HG02970 (cell line): ENCODE measurements around the gene PLA2G4C.

Experiments used
- ATAC-seq: cut with Tn5 transposase; IDR thresholded peaks from one replicate; pipeline ENCODE4 v1.9.1; 2021; ENCODE audit warnings: mild to moderate bottlenecking, moderate library complexity, moderate number of reproducible peaks; ENCODE audit not compliant: unreplicated experiment, low FRiP score

The PLA2G4C gene

DNA sequence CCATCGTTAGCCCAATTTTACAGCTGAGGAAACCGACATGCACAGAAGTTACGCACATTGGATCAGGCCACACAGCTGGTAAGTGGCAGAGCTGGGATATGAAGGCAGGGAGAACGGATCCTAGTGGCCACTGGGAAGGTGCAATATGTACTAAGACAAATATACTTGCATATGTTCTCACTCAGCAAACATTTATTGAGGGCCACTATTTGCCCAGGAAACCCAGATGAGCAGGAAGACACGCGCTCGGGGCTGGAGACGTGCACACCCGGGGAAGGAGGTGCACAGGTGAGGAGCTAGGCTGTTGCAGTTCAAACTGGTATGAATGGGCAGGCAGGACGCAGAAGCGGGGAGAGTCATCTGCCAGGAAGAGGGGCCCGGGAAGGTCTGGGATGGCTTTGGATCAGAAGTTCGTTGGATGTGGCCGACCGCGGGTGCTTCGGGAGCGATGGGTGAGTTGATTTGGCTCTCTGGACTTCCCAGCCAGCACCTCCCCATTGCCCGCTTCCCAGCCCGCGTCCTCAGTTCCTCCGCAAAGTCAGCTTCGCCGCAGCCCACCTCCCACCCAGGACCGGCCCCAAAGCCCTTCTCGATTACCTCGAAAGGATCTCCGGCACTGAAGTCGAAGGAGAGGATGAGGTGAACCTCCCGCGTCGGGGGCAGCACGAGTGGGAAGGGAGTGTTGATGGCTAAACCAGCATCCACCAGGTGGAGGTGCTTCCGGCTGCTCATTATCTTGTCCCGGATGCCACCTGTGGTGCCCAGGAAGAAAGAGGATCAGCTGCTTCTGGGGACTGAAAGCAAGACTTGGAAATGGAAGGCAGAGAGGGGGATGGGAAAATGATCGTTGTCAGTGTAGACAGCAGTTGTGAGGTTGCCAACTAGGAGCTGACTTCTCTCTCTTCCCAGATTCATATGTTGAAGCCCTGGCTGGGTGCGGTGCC lies 48.9 kb downstream of the PLA2G4C start:
- ATAC-seq = no peak

DNA sequence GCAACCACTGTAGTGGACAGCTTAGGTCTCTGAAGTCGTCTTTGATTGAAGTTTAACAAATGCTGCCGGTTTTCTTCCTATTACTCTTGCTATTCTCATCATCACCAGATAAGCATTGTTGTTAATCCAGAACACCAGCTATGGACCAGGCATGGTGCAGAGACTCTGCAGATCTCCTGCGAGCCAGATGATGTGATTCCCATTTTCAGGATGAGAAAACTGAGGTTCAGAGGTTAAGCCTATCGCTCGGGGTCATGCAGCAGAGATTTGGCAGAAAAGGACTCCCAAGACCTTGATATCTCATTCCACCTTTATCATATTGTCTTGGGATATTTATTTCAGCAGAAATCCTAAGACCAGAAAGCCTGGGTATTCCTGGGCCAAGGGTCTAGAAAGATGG lies 50.2 kb downstream of the PLA2G4C start:
- ATAC-seq = no peak

DNA sequence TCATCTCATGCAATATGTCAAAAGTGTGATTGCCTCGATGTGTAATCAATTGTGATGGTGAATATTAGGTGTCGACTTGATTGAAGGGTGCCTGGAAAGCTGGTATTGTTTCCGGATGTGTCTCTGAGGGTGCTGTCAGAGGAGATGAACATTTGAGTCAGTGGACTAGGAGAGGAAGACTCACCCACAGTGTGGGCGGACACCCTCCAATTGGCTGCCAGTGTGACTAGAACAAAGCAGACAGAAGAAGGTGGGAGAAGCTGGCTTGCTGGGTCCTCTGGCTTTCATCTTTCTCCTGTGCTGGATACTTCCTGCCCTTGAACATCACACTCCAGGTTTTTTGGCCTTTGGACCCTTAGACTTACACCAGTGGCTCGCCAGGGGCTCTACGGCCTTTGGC lies 51.3 kb downstream of the PLA2G4C start:
- no peak for ATAC-seq

DNA sequence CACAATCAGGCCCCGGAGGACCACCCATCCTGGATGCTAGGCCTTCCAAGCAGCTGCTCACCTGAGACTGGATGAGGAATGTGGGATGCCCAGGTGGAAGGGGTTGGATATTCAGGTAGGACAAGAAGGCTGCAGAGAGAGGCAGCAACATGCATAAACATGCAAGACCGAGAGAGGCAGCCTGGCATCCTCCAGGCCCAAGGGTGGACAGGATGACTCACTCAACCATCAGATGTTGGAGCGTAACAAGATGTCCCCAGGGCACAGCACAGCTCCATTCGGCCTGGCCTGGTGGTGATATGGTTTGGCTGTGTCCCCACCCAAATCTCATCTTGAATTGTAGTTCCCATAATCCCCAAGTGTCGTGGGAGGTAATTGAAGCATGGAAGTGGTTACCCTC lies 56.8 kb downstream of the PLA2G4C start:
- ATAC-seq = no peak

DNA sequence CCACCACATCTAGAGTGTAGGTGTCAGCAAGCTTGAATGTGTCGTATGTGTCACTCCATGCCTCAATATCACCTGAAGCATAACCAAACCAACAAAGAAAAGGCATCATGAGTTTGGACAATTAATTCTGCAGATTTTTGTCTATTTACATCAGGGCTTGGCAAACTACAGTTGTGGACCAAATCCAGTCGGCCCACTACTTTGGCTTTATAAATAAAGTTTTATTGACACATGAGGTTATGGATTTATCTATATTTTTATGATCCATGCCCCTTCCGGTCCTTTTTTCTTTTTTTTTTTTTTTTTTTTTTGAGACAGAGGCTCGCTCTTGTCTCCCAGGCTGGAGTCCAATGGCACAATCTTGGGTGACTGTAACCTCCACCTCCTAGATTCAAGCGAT lies 57.5 kb downstream of the PLA2G4C start:
- no peak for ATAC-seq

DNA sequence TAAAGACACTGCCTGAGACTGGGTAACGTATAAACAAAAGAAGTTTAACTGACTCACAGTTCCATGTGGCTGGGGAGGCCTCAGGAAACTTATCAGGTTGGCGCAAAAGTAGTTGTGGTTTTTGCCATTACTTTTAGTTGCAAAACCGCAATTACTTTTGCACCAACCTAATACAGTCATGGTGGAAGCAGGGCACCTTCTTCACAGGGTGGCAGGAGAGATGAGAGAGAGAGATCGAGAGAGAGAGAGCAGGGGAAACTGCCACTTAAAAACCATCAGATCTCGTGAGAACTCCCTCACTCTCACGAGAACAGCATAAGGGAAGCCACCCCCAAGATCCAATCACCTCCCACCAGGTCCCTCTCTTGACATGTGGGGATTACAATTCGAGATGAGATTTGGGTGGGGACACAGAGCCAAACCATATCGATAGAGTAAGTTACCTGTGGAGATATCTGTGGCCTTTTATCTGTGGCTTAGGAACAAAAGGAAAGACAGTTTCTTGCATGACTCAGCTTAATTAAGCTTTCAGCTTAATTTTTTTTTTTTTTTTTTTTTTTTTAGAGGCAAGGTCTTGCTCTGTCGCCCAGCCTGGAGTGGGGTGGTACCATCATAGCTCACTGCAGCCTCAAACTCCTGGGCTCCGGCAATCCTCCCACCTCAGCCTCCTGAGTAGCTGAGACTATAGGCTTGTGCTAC lies 59.1 kb downstream of the PLA2G4C start:
- no peak for ATAC-seq

DNA sequence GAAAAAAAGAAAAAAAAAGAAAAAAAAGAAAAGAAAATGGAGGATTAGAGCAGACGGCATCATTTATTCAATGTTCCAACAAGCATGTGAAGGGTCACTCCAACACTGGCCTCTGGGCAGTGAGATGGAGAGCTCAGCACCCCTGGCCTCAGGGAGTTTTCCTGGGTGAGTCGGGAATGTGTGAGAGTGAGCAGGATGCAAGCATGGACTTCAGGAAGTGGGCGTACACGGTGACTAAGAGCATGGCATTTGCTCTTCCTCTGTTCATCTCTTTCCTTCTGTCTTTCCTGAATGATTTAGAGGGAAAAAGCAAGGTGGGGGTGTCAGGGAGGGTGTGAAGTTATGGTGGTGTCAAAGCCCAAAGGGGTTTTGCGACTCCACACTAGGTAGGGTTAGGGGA lies 66.1 kb downstream of the PLA2G4C start:
- no peak for ATAC-seq

DNA sequence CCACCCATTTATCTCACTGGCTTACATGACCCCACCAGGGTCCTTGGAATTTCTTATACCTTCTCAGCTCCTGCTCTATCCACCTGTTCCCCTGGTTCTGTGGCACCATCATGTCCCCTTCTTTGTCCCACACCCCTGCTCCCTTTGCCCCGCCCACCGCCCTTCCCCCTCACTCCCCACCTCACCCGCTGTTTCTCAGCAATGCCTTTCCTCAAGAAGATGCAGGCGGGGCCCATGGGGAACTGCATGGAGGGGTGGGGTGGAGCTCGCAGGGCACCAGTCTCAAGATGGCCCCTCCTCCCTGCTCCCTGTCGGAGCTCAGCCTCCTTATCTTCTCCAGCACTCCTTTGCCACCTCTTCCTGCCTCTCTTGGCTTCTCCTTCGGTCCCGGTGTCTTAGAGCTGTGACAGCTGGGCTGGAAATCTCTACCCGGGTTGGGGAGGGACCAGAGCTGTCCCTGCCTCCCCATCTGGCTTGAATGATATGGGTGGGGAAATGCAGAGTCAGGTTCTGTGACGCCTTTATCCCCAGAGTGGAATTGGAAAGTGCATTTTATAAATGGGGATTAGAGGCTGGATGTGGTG lies 66.8 kb downstream of the PLA2G4C start, which contains the start of gene CABP5:
Gene CABP5, minus strand, starts transcription at position 405 of the 584 bp plus-strand sequence. Its CDS starts 157 bp downstream, at position 248.
- ATAC-seq = no peak

DNA sequence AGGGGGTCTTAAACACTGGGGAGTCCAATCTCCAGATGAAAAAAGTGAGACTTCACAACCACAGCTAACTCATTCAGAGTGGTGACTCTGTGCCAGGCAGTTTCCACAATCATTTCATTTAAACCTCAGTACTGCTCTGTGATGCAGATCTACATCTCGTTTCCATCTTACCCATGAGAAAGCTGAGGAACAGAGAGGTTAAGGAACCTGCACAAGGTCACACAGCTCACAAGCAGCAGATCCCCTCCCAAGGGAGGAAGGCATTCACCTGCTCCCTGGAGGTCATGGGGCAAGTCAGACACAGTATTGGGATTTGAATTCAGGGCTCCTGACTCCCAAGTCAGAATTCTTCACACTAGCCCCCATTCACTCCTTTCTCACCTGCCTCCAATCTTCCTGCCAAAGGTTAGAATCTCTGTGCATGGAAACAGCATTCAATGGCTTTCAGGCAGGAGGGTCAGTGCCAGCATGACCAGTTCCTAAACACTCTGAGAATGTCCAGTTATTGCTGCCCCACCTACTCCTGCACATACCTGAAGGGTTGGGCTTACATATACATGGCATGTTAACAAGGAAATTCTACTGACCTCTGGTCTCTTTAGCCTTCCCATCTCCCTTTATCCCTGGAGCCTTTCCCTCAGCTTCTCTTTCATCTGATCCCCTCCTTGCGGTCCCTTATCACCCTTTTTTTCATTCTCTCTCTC lies 68.6 kb downstream of the PLA2G4C start:
- ATAC-seq = no peak

DNA sequence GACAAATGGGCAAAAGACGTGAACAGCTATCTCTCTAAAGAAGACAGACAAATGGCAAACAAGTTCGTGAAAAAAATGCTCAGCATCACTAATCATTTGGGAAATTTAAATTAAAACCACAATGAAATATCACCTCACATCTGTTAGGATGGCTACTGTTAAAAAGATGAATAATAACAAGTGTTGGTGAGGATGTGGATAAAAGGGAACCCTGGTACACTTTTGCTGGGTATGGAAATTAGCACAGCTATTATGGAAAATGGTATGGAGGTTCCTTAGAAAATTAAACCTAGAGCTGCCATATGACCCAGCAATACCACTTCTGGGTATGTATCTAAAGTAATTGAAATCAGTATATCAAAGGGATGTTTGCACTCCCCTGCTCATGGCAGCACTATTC lies 73.9 kb downstream of the PLA2G4C start:
- no peak for ATAC-seq

DNA sequence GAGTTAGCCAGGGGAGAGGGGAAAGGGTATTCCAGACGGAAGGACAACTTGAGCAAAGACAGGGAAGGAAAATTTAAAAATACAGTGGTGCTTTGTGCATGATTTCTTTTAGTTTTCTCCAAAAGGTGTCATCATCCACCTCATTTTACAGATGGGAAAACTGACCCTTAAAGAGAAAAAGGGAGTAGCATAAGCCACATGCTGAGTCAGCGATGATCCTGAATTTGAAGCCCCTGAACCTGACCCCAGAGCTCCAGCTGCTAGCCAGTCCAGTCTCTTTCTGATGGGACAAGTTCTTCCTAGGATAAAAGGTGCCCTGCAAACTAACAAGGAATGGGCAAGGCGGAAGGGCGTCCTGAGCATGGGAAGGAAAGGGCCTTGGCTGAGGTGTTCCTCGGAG lies 77.0 kb downstream of the PLA2G4C start:
- ATAC-seq = no peak

DNA sequence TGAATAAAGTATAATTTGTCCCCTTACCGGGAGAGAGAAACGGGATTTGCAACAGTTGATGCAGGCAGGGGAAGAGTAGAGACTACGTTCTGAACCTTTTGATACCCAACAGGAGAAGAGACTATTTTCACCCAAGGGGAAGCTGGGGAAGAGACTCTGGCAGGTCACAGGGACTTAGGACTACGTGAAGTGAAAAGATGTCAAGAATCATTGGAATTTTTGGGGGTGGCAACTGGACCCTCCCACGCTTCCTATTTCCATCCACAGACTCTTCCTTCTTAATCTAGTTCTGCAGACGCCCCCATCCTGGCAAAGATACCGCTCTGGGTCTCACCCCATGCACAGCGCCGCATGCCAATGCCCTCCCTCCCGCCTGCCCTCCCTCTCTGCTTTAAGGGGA lies 80.5 kb downstream of the PLA2G4C start:
- ATAC-seq = no peak

DNA sequence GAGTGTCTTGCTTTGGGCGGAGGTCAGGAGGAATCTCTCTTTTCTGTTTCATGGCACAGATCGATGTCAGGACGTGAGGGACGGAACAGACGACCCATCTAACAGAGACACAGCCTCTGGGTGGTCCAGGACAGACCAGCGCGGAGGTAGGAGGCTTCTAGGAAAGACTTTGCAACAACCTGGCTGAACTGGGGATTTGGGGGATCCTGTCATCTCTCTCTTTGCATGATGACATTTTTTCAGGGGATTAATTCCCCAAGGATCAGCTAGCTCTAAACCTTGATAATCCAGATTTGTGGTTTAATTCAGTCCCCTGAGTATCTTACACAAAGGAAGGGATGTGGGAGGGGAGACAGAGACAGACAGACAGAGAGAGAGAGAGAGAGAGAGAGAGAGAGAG lies 81.2 kb downstream of the PLA2G4C start:
- ATAC-seq = no peak

DNA sequence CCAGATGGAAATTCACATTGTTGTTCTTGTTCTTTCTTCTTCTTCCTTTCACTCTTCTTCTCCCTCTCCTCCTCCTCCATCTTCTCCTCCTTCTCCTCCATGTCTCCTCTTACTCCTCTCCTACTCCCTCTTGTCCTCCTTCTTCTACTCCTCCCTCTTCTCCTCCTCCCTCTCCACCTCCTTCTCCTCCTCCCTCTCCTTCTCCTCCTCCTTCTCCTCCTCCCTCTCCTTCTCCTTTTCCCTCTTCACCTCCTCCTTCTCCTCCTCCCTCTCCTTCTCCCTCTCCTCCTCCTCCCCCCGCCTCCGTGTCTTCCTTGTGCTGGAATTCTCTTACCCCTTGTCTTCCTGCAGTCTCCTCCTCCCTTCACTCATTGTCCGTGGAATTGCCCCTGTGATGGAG lies 85.1 kb downstream of the PLA2G4C start:
- no peak for ATAC-seq

DNA sequence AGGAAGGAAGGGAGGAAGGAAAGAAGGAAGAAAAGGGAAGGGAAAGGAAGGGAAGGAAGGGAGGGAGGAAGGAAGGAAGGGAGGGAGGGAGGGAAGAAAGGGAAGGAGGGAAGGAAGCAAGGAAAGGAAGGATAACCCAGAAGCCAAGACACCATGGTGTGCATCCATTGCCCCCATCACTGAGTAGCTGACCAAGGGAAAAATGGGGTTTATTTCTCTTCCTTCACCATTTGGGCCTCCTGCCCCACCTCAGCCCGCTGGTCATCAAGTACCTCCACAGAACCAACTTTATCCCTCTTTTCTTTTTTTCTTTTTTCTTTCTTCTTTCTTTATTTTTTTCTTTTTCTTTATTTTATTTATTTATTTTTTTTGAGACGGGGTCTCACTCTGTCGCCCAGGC lies 87.1 kb downstream of the PLA2G4C start:
- ATAC-seq = no peak

DNA sequence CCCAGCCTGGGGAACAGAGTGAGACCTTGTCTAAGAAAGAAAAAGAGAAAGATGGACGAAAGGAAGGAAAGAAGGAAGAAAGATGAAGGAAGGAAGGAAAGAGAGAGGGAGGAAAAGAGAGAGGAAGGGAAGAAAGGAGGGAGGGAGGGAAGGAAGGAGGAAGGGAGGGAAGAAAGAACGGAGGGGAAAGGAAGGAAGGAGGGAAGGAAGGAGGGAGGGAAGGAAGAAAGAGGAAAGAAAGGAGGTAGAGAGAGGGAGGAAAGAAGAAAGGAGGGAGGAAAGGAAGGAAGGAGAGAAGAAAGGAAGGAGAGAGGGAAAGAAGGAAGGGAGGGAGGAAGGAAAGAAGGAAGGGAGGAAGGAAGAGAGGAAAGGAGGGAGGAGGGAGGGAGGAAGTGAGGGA lies 87.6 kb downstream of the PLA2G4C start:
- no peak for ATAC-seq

DNA sequence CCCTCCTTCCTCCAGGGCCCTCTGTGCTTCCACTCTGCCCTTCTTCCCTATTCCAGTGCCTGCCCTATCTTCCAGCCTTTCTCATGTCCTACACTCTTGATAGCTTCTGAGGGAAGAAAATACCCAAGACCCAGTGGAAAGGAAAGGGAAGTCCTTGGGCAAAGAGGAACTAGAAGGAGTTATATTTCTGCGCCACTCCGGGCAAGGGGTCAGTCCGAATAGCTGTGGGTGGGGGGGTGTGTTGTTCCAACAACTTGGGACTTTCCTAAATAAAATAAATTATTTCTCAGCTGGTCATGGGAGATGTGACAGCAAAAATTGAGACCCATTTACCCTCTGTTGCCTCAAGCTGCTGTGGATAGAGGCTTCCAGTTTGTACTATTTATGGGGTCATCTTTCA lies 89.9 kb downstream of the PLA2G4C start:
- no peak for ATAC-seq

DNA sequence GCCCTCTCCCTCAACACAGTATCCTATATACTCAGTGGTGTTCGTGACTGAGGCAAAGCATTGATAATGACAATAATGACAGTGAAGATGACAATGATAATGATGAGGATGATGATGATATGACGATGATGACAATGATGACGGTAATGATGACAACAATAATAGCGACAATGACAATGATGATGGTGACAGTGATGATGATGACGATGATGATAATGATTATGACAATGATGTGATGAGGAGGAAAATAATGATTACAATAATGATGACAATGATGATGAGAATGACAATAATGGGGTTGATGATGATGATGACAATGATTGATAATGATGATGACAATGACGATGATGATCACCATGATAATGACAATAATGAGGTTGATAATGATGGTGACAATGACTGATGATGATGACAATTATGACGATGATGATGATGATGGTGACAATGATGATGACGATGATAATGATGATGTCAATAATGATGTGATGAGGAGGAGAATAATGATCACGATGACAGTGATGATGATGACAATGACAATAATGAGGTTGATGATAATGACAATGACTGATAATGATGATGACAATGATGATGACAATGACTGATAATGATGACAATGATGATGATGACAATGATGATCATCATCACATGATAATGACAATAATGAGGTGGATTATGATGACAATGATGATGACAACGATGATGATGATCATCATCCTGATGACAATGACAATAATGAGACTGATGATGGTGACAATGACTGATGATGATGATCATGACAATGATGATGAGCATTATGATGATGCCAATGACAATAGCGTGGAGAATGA lies 99.5 kb downstream of the PLA2G4C start:
- ATAC-seq = no peak

DNA sequence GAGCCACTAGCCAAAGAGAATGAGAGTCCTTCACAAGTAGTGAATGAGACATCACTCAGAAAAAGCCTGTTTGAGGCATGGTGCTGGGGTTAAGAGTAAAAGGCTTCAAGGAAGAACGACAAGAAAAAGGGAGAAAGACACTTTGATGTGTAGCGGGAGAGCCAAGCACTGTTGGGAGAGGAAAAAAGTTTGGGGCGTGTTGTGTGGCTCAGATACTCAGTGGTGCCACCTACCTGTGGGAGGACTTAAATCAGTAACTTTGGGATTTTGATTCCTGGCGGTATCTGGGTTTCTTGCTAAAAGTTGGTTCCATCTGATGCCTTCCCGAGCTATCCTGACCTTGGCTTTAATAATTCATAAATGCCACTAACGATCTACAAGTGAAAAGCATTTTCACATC lies 103.9 kb downstream of the PLA2G4C start:
- no peak for ATAC-seq

DNA sequence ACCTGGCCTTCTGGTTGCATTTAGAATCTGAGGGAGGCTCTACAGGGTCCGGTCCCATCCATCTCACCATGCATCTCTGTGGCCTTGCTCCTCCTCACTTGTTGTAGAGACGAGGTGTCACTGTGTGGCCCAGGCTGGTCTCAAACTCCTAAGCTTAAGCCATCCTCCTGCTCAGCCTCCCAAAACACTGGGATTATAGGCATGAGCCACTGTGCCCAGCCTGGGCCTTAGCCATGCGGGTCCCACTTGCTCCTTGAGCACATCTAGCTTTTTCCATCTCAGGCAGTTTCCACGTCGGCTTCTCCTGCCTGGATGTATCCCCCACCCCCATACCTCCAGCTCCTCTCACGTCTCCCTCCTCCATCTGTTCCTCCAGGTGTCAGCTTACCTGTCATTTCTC lies 106.4 kb downstream of the PLA2G4C start:
- ATAC-seq = no peak
